ENCODE results near the gene TAF8.

The TAF8 gene

GRCh38 chr6:42112351-42112750, 62.0 kb downstream of the TAF8 start:
- Histone ChIP-seq H3K27ac (ENCODE audit: poor library complexity, severe bottlenecking) (no peak overlapping the region), H3K4me1 (ENCODE audit: insufficient read depth, poor library complexity, severe bottlenecking) (peaks cover 7% of the 10 kb centered on the region), H3K36me3 (ENCODE audit: low read depth) (peaks cover 54% of the 10 kb centered on the region), H3K4me3 (ENCODE audit: severe bottlenecking) (no peak overlapping the region), H3K27me3 (ENCODE audit: insufficient read depth, poor library complexity, severe bottlenecking) (no peaks in the 10 kb centered on the region), H3K9me3 (ENCODE audit: severe bottlenecking) (no peaks in the 10 kb centered on the region)
- no peak for DNase-seq (ENCODE audit: low spot score)
- TF ChIP-seq CTCF (IDR thresholded peaks at IDR 0.05; ENCODE audit: poor library complexity, severe bottlenecking) = no peak
- ATAC-seq (ENCODE audit: low read depth) = no peak

GRCh38 chr6:42113936-42114636, 63.8 kb downstream of the TAF8 start:
- no peaks in the 10 kb centered on the region for H3K9me3 ChIP-seq (ENCODE audit: severe bottlenecking)
- ATAC-seq (ENCODE audit: low read depth) (peak; percentile 67), DNase-seq (ENCODE audit: low spot score) (no peak)
- H3K4me3 ChIP-seq (ENCODE audit: severe bottlenecking) = no peak overlapping the region
- H3K36me3 ChIP-seq (ENCODE audit: low read depth) = peaks cover 44% of the 10 kb centered on the region
- no peaks in the 10 kb centered on the region for H3K27me3 ChIP-seq (ENCODE audit: insufficient read depth, poor library complexity, severe bottlenecking)
- TF ChIP-seq CTCF (IDR thresholded peaks at IDR 0.05; ENCODE audit: poor library complexity, severe bottlenecking) = no peak
- peaks cover 17% of the 10 kb centered on the region for H3K4me1 ChIP-seq (ENCODE audit: insufficient read depth, poor library complexity, severe bottlenecking)
- peak overlapping the region; percentile 50 for H3K27ac ChIP-seq (ENCODE audit: poor library complexity, severe bottlenecking)

GRCh38 chr6:42117843-42118161, 67.5 kb downstream of the TAF8 start:
- Histone ChIP-seq H3K4me1 (ENCODE audit: insufficient read depth, poor library complexity, severe bottlenecking) (peaks cover 43% of the 10 kb centered on the region), H3K27me3 (ENCODE audit: insufficient read depth, poor library complexity, severe bottlenecking) (no peaks in the 10 kb centered on the region), H3K27ac (ENCODE audit: poor library complexity, severe bottlenecking) (peak overlapping the region; percentile 52), H3K9me3 (ENCODE audit: severe bottlenecking) (no peaks in the 10 kb centered on the region), H3K36me3 (ENCODE audit: low read depth) (peaks cover 39% of the 10 kb centered on the region), H3K4me3 (ENCODE audit: severe bottlenecking) (no peak overlapping the region)
- no peak for TF ChIP-seq CTCF (IDR thresholded peaks at IDR 0.05; ENCODE audit: poor library complexity, severe bottlenecking)
- ATAC-seq (ENCODE audit: low read depth) (no peak), DNase-seq (ENCODE audit: low spot score) (no peak)

GRCh38 chr6:42118162-42119001, 68.1 kb downstream of the TAF8 start:
- H3K36me3 ChIP-seq (ENCODE audit: low read depth) = peaks cover 33% of the 10 kb centered on the region
- H3K27ac ChIP-seq (ENCODE audit: poor library complexity, severe bottlenecking) = peak overlapping the region; percentile 52
- DNase-seq (ENCODE audit: low spot score) = no peak
- TF ChIP-seq CTCF (IDR thresholded peaks at IDR 0.05; ENCODE audit: poor library complexity, severe bottlenecking) = no peak
- peak; percentile 73 for ATAC-seq (ENCODE audit: low read depth)
- no peaks in the 10 kb centered on the region for H3K9me3 ChIP-seq (ENCODE audit: severe bottlenecking)
- peaks cover 48% of the 10 kb centered on the region for H3K4me1 ChIP-seq (ENCODE audit: insufficient read depth, poor library complexity, severe bottlenecking)
- H3K4me3 ChIP-seq (ENCODE audit: severe bottlenecking) = no peak overlapping the region
- H3K27me3 ChIP-seq (ENCODE audit: insufficient read depth, poor library complexity, severe bottlenecking) = no peaks in the 10 kb centered on the region

Measured in RWPE2 (cell line).